Activated CD8-positive, alpha-beta memory T cell treated with anti-CD3 and anti-CD28 coated beads for 4 hours (primary cell): ENCODE results near the gene SYNE1.
"Not testable (repeated sequence)": the region's sequence is repeated elsewhere in the genome, so short reads cannot be mapped to it uniquely, and the experiment has no call there.

Experiments
- DNase-seq, 2 donors: peaks; one replicate each; pipeline ENCODE4 v3.0.0-alpha.2; 2020; ENCODE audit warnings: low read depth in 2 of 2

Gene SYNE1

GRCh38 chr6:152423216-152424103 lies 213.7 kb downstream of the SYNE1 start:
- DNase-seq = no peak

GRCh38 chr6:152421496-152421895 lies 215.7 kb downstream of the SYNE1 start:
- not testable (repeated sequence) for DNase-seq

- DNase-seq = no peak
Observed at GRCh38 chr6:152420696-152421095, 216.5 kb downstream of the SYNE1 start.

GRCh38 chr6:152418551-152418950 lies 218.6 kb downstream of the SYNE1 start:
- no peak for DNase-seq

GRCh38 chr6:152416652-152417051 lies 220.5 kb downstream of the SYNE1 start:
- DNase-seq = no peak

GRCh38 chr6:152404936-152405595 lies 232.1 kb downstream of the SYNE1 start:
- no peak for DNase-seq

GRCh38 chr6:152404086-152404857 lies 232.9 kb downstream of the SYNE1 start:
- no peak for DNase-seq

- no peak for DNase-seq
Observed at GRCh38 chr6:152402791-152403190, 234.4 kb downstream of the SYNE1 start.

- no peak for DNase-seq
Observed at GRCh38 chr6:152401978-152402377, 235.2 kb downstream of the SYNE1 start.

- no peak for DNase-seq
Observed at GRCh38 chr6:152399399-152399798, 237.8 kb downstream of the SYNE1 start.

GRCh38 chr6:152398993-152399392 lies 238.2 kb downstream of the SYNE1 start:
- no peak for DNase-seq

- DNase-seq = no peak
Observed at GRCh38 chr6:152398316-152398715, 238.8 kb downstream of the SYNE1 start.

- DNase-seq = no peak
Observed at GRCh38 chr6:152394303-152394702, 242.9 kb downstream of the SYNE1 start.

- no peak for DNase-seq
Observed at GRCh38 chr6:152391179-152391880, 245.8 kb downstream of the SYNE1 start.

GRCh38 chr6:152387091-152387490 lies 250.1 kb downstream of the SYNE1 start:
- DNase-seq = no peak

- no peak for DNase-seq
Observed at GRCh38 chr6:152386131-152386530, 251.0 kb downstream of the SYNE1 start.

GRCh38 chr6:152380993-152381898 lies 255.9 kb downstream of the SYNE1 start:
- no peak for DNase-seq

- no peak for DNase-seq
Observed at GRCh38 chr6:152380351-152380767, 256.8 kb downstream of the SYNE1 start.

- no peak for DNase-seq
Observed at GRCh38 chr6:152379423-152379822, 257.7 kb downstream of the SYNE1 start.

GRCh38 chr6:152378169-152378568 lies 259.0 kb downstream of the SYNE1 start:
- no peak for DNase-seq

- DNase-seq = no peak
Observed at GRCh38 chr6:152375197-152375596, 262.0 kb downstream of the SYNE1 start.
